ENCODE measurements around the gene BRSK2. TPM values are rescaled to one million over a fixed set of nuclear protein-coding genes. Genes with fewer than 3 reads are reported as not detected.

Gene BRSK2
- total RNA-seq, 1 experiment from 2014 or later = 32.2 TPM

GRCh38 chr11:1497600-1497999 is 107.9 kb downstream of the BRSK2 start:
- H3K4me1 ChIP-seq (ENCODE audit: control insufficient read depth, insufficient read depth, low read length) = no peaks in the 10 kb centered on the region
- no peak for TF ChIP-seq CTCF (IDR thresholded peaks at IDR 0.05)
- TF ChIP-seq SIN3A (IDR thresholded peaks at IDR 0.05; ENCODE audit: borderline replicate concordance, insufficient read depth, low read depth, low read length) = no peak
- no peak for TF ChIP-seq POLR2AphosphoS5 (IDR thresholded peaks at IDR 0.05; ENCODE audit: low read depth, low read length)
- TF ChIP-seq TCF7L2 (IDR thresholded peaks at IDR 0.05; ENCODE audit: low read depth, low read length) = no peak
- TF ChIP-seq, protein P1, sequence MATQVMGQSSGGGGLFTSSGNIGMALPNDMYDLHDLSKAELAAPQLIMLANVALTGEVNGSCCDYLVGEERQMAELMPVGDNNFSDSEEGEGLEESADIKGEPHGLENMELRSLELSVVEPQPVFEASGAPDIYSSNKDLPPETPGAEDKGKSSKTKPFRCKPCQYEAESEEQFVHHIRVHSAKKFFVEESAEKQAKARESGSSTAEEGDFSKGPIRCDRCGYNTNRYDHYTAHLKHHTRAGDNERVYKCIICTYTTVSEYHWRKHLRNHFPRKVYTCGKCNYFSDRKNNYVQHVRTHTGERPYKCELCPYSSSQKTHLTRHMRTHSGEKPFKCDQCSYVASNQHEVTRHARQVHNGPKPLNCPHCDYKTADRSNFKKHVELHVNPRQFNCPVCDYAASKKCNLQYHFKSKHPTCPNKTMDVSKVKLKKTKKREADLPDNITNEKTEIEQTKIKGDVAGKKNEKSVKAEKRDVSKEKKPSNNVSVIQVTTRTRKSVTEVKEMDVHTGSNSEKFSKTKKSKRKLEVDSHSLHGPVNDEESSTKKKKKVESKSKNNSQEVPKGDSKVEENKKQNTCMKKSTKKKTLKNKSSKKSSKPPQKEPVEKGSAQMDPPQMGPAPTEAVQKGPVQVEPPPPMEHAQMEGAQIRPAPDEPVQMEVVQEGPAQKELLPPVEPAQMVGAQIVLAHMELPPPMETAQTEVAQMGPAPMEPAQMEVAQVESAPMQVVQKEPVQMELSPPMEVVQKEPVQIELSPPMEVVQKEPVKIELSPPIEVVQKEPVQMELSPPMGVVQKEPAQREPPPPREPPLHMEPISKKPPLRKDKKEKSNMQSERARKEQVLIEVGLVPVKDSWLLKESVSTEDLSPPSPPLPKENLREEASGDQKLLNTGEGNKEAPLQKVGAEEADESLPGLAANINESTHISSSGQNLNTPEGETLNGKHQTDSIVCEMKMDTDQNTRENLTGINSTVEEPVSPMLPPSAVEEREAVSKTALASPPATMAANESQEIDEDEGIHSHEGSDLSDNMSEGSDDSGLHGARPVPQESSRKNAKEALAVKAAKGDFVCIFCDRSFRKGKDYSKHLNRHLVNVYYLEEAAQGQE (IDR thresholded peaks at IDR 0.05; ENCODE audit: insufficient read depth in 1 of 2, low read depth in 2 of 2, low read length in 1 of 2) = no peak
- DNase-seq (ENCODE audit: low read depth, low spot score) (no peak), ATAC-seq (no peak)
- H3K9me3 ChIP-seq (ENCODE audit: control insufficient read depth, insufficient read depth, low read depth, low read length) = no peaks in the 10 kb centered on the region
- no TSS peak for BruUV-seq (replicated peaks)
- no peak overlapping the region for H3K27ac ChIP-seq (ENCODE audit: low read length)
- H3K27me3 ChIP-seq (ENCODE audit: control insufficient read depth, insufficient read depth, low read length) = no peaks in the 10 kb centered on the region
- in situ Hi-C loops (cut with HindIII; ENCODE audit: low pct_unique_long_range_greater_than_20kb, low sequenced_read_pairs) (loop anchor here (10.0 kb wide), 1 partner anchor 133 kb away; no protein-coding TSS in a partner anchor), intact Hi-C loops (cut with micrococcal nuclease; ENCODE audit: unreplicated experiment) (no loop called here)
- ChIA-PET CTCF (interaction anchor here (0.6 kb wide), 1 partner anchor 391 kb away, joined by 3 read pairs; no protein-coding TSS in a partner anchor), POLR2A (no interaction called here)
- H3K4me3 ChIP-seq (ENCODE audit: low read depth in 2 of 2, low read length in 2 of 2) = no peak overlapping the region
- no peaks in the 10 kb centered on the region for H3K36me3 ChIP-seq (ENCODE audit: control insufficient read depth, insufficient read depth, low read length)

- Histone ChIP-seq H3K4me3 (ENCODE audit: low read depth in 2 of 2, low read length in 2 of 2) (no peak overlapping the region), H3K27ac (ENCODE audit: low read length) (no peak overlapping the region), H3K27me3 (ENCODE audit: control insufficient read depth, insufficient read depth, low read length) (no peaks in the 10 kb centered on the region), H3K4me1 (ENCODE audit: control insufficient read depth, insufficient read depth, low read length) (no peaks in the 10 kb centered on the region), H3K36me3 (ENCODE audit: control insufficient read depth, insufficient read depth, low read length) (no peaks in the 10 kb centered on the region), H3K9me3 (ENCODE audit: control insufficient read depth, insufficient read depth, low read depth, low read length) (no peaks in the 10 kb centered on the region)
- in situ Hi-C loops (cut with HindIII; ENCODE audit: low pct_unique_long_range_greater_than_20kb, low sequenced_read_pairs) = loop anchor here (10.0 kb wide), 1 partner anchor 133 kb away; no protein-coding TSS in a partner anchor
- no TSS peak for BruUV-seq (replicated peaks)
- intact Hi-C loops (cut with micrococcal nuclease; ENCODE audit: unreplicated experiment) = no loop called here
- TF ChIP-seq TCF7L2 (IDR thresholded peaks at IDR 0.05; ENCODE audit: low read depth, low read length) = no peak
- no peak for TF ChIP-seq SIN3A (IDR thresholded peaks at IDR 0.05; ENCODE audit: borderline replicate concordance, insufficient read depth, low read depth, low read length)
- TF ChIP-seq POLR2AphosphoS5 (IDR thresholded peaks at IDR 0.05; ENCODE audit: low read depth, low read length) = no peak
- no peak for TF ChIP-seq CTCF (IDR thresholded peaks at IDR 0.05)
- TF ChIP-seq, protein P1 (IDR thresholded peaks at IDR 0.05; ENCODE audit: insufficient read depth in 1 of 2, low read depth in 2 of 2, low read length in 1 of 2) = no peak
- DNase-seq (ENCODE audit: low read depth, low spot score) (no peak), ATAC-seq (no peak)
- POLR2A ChIA-PET = no interaction called here
- CTCF ChIA-PET = interaction anchor here (0.6 kb wide), 1 partner anchor 391 kb away, joined by 3 read pairs; no protein-coding TSS in a partner anchor
Observed at GRCh38 chr11:1498262-1498661, 108.5 kb downstream of the BRSK2 start.
